ENCODE results near the gene LRRC4C.

- no peak for TF ChIP-seq TEAD4 (CRISPR knock-in tag; IDR thresholded peaks at IDR 0.05)
- TF ChIP-seq ZNF121 (CRISPR knock-in tag; IDR thresholded peaks at IDR 0.05), result no peak; the same call in 1 of the 2 replicates
- TF ChIP-seq SP1 (CRISPR knock-in tag; conservative IDR thresholded peaks at IDR 0.05), result no peak
- no peak for TF ChIP-seq CTCF (IDR thresholded peaks at IDR 0.05)
- no peak for TF ChIP-seq SOX15 (CRISPR knock-in tag; IDR thresholded peaks at IDR 0.05)
- TF ChIP-seq, protein P1, sequence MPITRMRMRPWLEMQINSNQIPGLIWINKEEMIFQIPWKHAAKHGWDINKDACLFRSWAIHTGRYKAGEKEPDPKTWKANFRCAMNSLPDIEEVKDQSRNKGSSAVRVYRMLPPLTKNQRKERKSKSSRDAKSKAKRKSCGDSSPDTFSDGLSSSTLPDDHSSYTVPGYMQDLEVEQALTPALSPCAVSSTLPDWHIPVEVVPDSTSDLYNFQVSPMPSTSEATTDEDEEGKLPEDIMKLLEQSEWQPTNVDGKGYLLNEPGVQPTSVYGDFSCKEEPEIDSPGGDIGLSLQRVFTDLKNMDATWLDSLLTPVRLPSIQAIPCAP (CRISPR knock-in tag; IDR thresholded peaks at IDR 0.05), result no peak
- TF ChIP-seq, protein P2, sequence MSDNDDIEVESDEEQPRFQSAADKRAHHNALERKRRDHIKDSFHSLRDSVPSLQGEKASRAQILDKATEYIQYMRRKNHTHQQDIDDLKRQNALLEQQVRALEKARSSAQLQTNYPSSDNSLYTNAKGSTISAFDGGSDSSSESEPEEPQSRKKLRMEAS (CRISPR knock-in tag; IDR thresholded peaks at IDR 0.05), result no peak
- TF ChIP-seq, protein P3, sequence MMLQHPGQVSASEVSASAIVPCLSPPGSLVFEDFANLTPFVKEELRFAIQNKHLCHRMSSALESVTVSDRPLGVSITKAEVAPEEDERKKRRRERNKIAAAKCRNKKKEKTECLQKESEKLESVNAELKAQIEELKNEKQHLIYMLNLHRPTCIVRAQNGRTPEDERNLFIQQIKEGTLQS (CRISPR knock-in tag; conservative IDR thresholded peaks at IDR 0.05), result no peak
- no peak for TF ChIP-seq USF2 (CRISPR knock-in tag; IDR thresholded peaks at IDR 0.05)
Observed at GRCh38 chr11:40203606-40204005, 1255.8 kb downstream of the LRRC4C start.
